NB4 (cell line): Measurements from ENCODE around the gene RGS3.
"Not testable (repeated sequence)": the region's sequence is repeated elsewhere in the genome, so short reads cannot be mapped to it uniquely, and the experiment has no call there.

Experiments
- DNase-seq: peaks from one replicate; pipeline ENCODE4 v3.0.0; 2010; ENCODE audit warnings: low read depth
- H3K4me3 ChIP-seq: one replicate; pipeline ENCODE4 v1.5.1; 2011; ENCODE audit warnings: mild to moderate bottlenecking, low read depth, low read length, moderate library complexity
- MYC ChIP-seq: IDR thresholded peaks from 2 replicates; pipeline ENCODE4 v1.6.1; 2011; ENCODE audit warnings: low read depth, low read length
- POLR2A ChIP-seq: IDR thresholded peaks from 2 replicates; pipeline ENCODE4 v1.6.1; 2011; ENCODE audit warnings: mild to moderate bottlenecking; ENCODE audit not compliant: insufficient read length; ENCODE audit errors: extremely low read depth
- TF ChIP-seq, protein P1 (sequence below): IDR thresholded peaks from 2 replicates; pipeline ENCODE4 v1.6.1; 2011; ENCODE audit warnings: low read depth, low read length
- TF ChIP-seq, protein P2 (sequence below): IDR thresholded peaks from one replicate; pipeline ENCODE4 v1.5.1; 2012; ENCODE audit warnings: low read depth, low read length

RGS3 gene

DNA sequence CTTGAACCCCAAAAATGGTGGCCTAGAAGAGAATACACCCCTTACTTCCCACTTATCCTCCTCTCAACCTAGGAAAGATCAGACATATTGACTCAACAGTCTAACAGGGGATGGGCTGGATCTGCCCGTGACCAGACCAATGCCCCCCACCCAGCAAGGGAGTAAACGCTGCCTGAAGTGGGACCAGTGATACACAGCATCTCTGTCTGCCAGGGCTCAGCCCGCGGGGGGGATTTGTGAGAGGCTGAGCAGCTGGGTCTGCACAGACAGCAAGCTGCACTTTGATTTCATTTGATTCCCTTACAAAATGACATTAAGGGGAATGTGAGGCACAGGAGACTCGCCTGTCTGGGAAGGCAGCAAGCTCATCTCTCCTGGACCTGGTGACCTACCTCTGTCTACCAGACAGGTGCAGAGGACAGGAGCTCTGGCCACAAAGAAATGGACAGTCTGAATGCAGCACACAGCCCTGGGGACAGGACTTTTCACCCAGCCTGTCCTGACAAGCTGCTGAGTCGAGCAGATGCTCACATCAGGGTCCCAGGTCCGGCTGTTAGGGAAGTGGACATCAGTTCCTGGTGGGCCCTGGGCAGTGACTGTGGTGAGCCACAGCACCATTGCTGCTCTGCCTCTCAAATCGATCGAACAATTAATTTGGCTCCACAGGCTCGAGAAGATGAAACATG is 79.9 kb downstream of the RGS3 start:
- DNase-seq = no peak
- TF ChIP-seq POLR2A = no peak
- no peak for TF ChIP-seq MYC
- TF ChIP-seq, protein P1, sequence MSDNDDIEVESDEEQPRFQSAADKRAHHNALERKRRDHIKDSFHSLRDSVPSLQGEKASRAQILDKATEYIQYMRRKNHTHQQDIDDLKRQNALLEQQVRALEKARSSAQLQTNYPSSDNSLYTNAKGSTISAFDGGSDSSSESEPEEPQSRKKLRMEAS = no peak
- TF ChIP-seq, protein P2, sequence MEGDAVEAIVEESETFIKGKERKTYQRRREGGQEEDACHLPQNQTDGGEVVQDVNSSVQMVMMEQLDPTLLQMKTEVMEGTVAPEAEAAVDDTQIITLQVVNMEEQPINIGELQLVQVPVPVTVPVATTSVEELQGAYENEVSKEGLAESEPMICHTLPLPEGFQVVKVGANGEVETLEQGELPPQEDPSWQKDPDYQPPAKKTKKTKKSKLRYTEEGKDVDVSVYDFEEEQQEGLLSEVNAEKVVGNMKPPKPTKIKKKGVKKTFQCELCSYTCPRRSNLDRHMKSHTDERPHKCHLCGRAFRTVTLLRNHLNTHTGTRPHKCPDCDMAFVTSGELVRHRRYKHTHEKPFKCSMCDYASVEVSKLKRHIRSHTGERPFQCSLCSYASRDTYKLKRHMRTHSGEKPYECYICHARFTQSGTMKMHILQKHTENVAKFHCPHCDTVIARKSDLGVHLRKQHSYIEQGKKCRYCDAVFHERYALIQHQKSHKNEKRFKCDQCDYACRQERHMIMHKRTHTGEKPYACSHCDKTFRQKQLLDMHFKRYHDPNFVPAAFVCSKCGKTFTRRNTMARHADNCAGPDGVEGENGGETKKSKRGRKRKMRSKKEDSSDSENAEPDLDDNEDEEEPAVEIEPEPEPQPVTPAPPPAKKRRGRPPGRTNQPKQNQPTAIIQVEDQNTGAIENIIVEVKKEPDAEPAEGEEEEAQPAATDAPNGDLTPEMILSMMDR = no peak
- H3K4me3 ChIP-seq = no peak overlapping the region

DNA sequence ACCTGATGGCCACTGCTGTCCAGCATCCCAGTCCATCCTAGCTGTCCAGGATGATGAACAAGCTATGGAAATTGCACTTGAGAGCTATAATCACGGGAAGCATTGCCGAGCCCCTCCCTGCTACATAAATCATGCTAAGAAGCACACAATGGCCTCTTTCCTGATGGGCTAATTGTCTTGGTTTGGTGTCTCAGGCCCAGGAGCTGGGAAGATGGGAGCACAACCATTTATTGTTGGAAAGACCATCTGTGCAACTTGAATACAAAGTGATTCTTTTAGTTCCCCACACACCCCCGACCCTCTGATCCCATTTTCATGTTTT is 80.4 kb downstream of the RGS3 start:
- no peak overlapping the region for H3K4me3 ChIP-seq
- TF ChIP-seq, protein P1 = no peak
- no peak for DNase-seq

DNA sequence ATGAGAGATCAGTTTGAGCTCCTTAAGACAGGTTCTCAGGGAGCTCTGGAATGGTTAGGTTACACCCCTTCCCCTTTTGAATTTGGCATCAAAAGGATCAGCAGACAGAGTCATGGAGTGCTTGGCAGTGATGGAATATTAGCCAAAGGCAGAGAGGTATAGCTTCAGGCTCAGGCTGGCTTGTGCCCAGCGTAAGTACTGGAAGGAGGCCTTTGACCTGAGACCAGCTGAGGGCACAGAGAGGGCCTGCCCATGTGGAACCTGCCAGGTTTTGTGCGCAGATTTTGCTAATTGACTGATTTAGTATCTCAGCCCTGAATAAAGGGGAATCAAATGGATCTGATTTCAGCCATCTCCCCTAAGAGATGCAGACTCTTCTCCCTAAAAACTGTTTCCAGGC is 81.5 kb downstream of the RGS3 start:
- H3K4me3 ChIP-seq = no peak overlapping the region
- DNase-seq = no peak
- TF ChIP-seq MYC (no peak), POLR2A (no peak)
- TF ChIP-seq, protein P1 = no peak
- TF ChIP-seq, protein P2 = no peak

DNA sequence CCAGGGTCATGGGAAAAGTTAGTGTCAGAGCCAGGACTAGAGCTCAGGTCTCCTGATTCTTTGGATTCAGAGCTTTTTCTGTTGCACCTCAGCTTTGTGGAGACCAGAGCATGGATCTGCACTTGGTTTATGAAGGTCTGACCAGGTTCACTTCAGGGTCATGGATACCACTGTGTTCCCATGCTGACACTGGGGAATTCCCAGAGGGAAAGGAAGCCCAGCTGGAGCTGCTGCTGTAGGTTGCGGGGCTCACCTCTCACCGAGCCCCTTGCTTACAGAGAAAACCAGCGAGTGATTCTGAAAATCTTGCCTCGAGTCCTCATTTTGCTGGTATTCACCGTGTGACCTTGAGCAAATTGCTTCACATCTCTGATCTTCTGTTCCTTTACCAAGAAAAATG is 83.0 kb downstream of the RGS3 start:
- no peak for DNase-seq
- TF ChIP-seq POLR2A (no peak), MYC (no peak)
- TF ChIP-seq, protein P1 = no peak
- TF ChIP-seq, protein P2 = no peak
- H3K4me3 ChIP-seq = no peak overlapping the region

DNA sequence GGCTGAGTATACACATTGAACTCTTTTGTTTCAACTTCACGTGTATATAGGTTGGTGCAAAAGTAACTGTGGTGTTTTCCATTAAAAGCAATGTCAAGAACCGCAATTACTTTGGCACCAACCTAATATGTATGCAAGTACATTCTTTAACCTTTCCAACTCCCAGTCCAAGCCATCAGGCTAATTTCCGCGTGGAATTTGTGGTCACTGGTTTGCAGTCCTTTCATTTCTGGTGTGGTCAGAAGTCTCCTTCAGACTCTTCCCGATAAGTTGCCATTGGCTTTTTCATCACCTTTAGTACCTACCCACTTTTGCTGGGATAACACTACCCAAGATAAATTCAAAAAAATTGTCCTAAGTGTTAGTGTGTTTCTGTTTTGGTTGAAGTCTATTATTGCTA is 84.0 kb downstream of the RGS3 start:
- TF ChIP-seq MYC = no peak
- TF ChIP-seq, protein P1 = no peak
- TF ChIP-seq POLR2A = no peak
- TF ChIP-seq, protein P2 = no peak
- no peak overlapping the region for H3K4me3 ChIP-seq
- no peak for DNase-seq

DNA sequence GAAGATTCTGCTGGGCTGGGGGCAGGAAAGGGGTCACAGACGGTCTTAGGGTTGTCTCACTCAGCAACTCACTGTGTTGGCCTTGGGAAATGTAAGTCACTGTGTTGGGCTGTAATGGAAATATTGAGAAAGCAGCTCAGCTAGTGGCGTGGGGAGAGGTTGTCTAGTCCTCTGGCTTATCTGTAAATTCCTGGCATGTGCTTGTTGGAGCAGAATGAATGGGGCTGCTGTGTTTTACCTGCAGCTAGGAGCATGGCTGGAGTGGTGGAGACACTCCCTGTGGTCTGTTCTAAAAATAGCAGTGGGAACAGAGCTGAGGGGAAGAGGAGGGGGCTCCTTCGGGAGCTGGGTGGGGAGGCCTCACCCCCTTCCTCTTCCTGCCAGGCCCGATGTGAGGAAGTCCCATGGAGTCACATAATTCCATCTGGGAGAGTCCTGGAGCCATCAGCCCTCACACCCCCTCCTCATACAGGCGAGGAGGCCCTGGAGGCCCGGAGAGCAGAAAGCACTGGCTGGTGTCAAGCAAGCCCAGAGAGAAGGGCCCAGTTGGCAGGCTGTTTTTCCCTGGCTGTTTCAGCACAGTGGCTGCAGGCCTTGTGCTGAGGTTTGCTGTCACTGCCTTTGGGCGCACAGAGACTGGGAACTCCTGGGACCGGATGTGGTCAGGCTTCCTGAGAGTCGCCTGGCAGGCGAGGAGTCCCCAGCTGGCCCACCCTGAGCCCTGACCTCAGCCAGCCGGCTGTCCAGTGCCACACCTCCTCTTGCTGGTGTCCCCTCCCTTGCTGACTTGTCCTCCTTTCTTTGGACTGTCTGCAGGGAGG is 84.9 kb downstream of the RGS3 start:
- peak; percentile 42 for DNase-seq
- no peak for TF ChIP-seq POLR2A
- TF ChIP-seq, protein P1 = no peak
- TF ChIP-seq, protein P2 = no peak
- no peak for TF ChIP-seq MYC
- H3K4me3 ChIP-seq = no peak overlapping the region

DNA sequence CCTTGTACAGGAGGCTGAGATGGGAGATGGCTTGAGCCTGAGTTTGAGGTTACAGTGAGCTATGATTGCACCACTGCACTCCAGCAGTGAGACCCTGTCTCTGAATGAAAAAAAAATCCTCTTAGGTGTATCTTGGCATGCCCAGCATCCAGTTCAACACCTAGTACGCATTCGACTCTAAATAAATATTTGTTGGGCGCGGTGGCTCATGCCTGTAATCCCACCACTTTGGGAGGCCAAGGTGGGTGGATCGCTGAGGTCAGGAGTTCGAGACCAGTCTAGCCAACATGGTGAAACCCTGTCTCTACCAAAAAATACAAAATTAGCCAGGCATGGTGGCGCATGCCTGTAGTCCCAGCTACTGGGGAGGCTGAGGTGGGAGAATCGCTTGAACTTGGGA is 86.4 kb downstream of the RGS3 start:
- H3K4me3 ChIP-seq, DNase-seq: not testable (repeated sequence)
